GM19035 (cell line): ENCODE measurements around the gene ALX4.
A peak's percentile ranks its signal among the peaks of the same experiment; 100 is the strongest.

Experiments used
- ATAC-seq: cut with Tn5 transposase; IDR thresholded peaks from one replicate; pipeline ENCODE4 v1.9.1; 2021; ENCODE audit not compliant: unreplicated experiment

The ALX4 gene

DNA sequence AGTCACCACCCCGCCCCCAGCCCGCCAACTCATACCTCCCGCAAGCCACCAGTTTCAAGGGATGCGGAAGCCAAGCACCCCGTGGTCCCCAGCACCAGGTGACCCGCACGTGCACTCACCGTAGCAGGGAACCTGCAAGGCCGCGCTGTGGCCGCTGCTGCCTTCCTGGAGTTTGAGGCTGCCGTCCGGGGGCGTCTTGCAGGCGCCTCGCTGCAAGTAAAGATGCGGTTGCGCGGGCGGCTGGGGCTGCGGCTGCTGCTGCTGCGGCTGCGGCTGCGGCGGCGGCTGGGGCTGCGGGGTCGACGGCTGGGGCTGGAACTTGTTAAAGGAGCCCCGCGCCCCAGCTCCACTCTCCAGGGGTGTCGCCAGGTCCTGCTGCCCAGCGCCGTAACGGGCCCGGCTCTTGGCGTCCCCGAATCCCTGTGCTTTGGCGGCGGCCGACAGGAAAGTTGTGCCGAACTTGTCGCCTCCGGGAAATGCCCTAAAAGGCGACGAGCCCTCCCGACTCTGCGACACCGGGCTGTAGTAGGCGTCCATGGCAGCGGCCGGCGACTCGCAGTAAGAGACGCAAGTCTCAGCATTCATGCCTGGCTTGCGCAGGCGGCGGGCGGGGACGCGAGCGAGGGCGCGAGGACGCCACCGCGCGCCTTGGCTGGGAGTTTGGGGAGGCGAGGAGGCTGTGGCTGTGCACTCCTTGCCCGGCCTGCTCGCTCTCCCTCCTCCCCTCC, at the start of gene ALX4:
TSS of gene ALX4 (minus strand) at position 662 of the 728 bp plus-strand sequence. CDS start at position 585, 77 bp downstream.
- no peak for ATAC-seq

DNA sequence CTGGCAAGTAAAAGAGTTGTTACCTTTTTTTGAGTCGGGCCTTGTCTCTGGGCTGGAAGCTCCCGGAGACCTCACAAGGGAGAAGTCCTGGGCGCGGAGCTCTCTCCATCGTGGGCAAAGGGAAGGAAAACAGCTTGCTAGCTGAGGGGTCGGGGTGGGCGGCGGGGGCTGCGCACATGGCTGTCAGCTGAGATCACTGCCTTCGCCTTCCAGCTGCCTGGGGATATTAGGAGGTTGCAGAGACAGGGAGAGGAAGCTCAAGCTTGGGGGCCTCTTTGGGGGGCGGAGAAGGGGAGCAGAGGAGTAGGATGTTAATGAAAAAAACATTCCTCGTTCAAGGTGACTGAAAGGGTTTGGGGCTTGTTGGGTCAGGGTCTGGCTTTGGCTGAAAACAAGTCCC, 49.2 kb upstream of the ALX4 start:
- ATAC-seq, result no peak

DNA sequence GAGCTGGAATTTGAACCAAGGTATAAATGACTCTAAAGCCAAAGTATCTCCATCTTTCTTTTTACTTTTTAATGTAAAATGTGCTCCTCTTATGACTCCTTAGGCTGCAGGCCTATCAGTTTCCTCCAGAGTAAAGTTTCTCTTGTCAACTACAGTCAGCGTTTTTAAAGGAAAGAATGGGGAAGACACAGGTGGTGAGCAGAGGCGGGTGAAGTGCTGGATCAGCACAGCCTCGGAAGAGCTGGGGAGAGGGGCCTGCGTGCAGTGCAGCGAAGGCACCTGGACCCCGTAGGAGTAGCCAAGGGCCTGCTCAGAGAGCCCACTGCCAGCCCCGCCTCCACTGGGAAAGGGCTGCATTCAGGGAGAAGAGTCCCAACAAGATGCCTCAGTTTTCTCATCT, 48.8 kb upstream of the ALX4 start:
- ATAC-seq, result no peak

DNA sequence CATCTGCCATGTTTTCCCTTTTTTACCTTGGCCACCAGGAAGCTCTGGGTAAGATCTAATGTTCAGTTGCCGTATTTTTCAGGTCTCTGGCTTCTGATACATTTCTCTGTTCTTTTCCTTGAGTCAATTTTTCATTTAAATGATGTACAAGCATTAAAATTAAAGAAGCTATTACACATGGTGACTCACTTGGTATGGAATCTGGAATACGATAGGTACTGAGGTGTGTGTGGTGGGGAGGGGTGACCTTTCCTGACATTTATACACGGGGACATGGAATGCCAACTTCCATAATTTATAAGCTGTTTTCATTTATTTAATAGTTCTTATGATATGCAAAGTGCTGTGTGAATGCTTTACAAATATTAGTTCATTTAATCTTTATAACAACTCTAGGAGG, 47.8 kb upstream of the ALX4 start:
- no peak for ATAC-seq

DNA sequence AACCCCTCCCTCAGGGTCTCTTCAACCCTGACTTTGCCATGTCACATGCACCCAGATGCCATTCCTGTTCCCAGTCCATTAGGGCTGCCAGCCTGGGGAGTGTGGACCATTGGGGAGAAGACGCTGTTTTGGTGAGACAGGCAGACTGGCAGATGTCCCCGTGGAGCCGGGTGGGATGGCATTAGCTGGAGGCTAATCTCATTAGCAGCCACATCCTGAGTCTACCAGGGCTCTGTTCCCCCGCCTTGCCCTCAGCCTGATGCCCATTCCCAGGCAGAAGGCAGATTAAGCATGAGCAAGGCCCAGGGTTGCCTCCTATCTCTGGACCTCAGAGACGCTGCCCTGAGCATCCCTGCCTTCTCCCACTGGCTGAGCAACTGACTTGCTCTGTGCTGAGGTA, 46.4 kb upstream of the ALX4 start:
- no peak for ATAC-seq

DNA sequence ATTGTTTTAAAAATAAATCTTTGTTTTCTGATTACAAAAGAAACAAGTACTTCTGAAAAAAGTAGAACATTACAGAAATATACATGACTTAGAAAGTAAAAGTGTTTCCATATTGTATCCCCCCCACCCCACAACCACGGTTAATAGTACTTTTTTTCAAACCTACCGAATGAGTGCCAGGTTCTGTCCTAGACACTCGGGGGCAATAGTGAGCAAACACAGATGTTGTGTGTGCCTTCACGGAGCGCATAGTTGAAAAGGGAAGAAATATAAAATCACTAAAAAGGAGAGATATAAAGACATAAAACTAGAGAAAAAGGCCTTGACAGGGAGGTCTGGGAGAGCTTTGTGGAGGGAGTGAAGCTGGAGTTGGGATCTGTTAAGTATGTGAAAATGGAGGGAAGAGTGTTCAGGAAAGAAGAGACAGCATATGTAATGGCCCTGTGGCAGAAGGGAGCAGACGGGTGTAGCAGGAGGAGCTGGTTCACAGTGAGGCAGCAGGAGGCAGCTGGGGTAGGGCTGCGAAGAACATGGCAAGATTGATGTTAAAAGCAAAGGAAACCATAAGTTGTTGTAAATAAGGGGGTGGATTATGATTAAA, 42.1 kb upstream of the ALX4 start:
- ATAC-seq, result no peak

DNA sequence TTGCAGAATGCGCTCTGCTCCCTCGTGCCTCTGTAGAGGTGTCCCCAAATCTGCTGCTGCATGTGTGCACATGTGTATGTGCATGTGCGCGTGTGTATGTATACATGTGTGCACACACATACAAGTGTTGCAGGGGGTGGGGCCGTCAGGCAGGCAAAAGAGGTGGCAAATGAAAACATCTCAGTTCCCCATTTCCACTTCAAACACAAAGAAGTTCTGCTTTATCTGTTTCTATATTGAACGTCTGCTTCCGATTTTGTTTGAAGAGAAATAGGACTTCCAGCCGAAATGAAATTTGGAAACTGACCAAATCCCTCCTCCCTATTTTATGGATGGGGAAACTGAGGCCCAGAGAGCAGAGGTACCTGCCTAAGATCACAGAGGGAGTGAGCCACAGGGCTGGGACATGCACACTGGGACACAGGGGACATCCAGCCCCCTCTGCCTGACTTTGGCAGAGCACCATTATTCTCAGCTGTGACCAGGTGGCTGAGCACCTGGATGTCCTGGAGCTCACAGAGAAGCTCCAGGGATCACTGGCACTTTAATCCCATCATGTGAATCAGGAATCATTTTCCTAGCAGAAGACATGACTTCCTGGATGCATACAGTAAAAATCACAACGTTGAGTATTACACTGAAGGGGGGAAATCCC, 41.2 kb upstream of the ALX4 start:
- ATAC-seq, result peak; percentile 78

DNA sequence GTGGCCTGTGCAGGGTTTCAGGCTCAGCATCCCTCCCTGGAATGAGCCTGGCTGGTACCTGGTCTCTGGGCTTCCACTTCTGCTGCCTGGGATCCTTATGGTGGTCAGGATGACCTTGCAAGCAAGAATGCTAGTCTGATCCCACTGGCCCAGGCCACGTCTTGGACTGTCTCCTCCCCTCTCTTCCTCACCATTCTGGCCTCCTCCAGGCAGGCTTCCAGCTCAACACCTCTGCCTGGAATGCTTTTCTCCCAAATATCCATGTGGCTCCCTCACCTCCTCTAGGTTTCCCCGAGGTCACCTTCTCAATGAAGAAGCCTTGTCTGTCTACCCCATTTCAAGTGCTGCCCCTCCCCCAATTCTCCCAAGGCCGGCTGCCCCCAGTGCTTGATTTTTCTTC, 39.4 kb upstream of the ALX4 start:
- no peak for ATAC-seq

DNA sequence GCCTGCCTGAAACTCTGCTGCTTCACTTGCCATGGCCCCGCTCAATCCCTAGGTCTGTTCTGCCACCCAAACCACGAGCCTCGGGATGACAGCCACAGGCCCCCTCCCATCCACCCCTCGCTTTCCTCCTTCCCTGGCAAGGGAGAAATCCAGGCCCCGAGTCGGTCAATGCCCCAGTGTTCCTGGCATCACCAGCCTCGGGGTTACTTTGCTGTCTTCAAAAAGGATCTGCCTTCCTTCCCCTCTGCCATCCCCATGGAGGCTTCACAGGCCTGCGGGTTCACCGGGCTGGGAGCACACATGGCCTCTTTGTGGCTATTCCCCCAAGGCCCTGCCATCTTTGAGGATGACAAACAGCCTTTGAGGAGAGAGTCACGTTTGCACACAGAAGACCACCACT, 38.8 kb upstream of the ALX4 start:
- no peak for ATAC-seq

DNA sequence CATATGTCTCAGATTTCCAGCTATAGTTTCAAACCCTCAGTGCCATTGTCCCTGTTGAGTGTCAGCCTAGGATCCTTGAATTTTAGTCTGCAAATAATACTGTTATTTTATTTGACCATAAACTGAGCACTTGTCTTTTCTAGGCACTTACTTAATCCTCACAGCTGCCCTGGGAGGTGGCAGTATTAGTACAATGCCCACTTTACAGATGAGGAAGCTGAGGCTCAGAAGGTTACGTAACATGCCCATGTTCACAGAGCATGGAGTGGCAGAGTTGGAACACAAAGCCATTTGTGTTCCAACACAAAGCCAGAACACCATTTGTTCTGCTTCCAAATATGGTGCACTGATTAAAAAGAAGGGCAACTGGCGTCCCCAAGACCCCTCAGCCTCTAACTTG, 38.2 kb upstream of the ALX4 start:
- ATAC-seq, result no peak

DNA sequence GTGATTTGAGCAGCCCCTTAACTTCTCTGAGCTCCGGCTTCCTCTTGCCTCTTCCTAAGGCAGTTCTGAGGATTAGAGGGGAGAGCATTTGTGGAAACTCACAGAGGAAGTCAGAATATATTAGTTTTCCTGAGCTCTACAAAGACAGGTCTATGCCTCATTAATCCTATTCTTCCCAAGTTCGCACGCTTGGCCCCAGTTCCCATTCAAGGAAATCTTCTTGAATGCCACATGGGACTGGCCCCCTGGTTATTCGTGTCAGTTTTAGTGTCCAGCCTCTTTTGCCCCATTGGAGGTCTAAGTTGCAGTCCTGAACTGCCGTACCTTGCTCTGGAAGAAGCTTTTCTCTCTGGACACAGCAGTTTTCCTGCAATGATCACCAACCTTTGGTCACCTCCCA, 37.6 kb upstream of the ALX4 start:
- no peak for ATAC-seq

DNA sequence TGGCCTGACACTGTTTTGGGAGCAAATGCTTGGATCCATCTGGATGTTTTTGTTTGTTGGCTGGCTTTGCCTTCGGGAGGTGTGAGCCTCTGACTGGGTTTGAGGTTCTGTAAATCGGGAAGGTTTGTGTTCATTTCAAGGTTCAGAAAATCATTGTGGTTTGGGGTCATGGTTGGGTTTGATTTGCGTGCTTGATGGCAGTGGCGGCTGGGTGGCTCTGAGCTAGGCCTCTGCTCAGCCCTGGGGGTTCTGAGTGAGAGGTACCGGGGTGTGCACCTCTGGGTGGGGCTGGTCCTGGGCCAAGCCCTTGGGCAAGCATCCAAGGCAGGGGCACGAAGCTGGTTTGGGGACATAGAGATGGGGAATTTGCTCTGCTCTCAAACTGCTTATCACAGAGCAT, 37.0 kb upstream of the ALX4 start:
- ATAC-seq, result no peak

DNA sequence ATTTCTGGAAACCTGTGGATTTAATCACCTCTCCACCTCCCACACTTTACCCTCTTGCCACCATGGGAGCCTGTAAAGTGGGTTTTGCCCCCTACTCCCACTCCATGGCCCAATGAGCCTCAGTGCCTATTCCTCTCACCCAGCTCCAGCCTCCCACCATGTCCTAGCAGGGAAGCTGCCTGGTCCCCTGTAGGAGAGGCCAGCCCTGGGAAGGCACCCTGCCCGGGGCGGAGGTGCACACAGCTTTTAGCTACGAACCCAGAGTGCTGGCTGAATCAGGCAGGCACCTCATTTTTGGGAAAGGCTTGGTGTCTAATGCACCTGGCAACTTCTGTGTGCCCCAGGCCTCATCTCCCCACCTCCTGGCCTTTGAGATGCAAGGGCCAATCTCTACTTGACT, 35.8 kb upstream of the ALX4 start:
- no peak for ATAC-seq

DNA sequence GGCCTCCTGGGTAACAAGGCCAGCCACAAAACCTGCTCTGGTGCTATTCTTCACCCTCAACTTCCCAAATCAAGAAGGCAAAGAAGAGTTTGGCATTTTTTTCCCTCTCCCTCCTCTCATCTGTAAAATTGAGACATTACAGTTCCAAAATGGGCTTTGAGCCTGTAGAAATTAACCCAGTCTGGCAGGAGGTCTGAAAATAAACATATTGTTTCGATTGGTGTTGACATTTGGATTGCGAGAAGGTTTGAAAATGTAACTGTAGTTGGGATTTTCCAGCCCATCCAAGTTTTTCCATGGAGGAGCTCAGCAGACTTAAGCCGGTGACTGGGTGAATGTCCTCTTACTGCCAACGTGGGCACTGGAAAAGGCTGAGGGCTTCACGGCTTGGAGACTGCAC, 35.0 kb upstream of the ALX4 start:
- ATAC-seq, result no peak

DNA sequence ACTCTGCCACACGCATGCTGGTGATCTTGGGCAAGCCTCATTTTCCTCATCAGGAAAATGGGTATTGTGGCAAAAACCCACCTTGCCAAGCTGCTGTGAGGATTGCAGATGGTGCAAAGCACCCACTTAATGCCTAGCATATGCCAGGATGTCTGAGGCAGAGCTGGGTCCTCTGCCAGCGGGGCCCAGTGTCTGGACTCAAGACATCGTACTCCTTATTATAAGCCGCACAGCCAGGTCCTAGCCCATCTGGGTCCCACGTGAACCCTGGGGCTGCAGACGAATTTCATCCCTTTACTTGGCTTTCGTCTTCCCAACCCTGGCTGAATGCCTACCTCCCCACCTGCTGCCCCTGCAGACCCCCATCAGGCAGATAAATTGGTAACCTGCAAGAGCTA, 34.5 kb upstream of the ALX4 start:
- ATAC-seq, result no peak

DNA sequence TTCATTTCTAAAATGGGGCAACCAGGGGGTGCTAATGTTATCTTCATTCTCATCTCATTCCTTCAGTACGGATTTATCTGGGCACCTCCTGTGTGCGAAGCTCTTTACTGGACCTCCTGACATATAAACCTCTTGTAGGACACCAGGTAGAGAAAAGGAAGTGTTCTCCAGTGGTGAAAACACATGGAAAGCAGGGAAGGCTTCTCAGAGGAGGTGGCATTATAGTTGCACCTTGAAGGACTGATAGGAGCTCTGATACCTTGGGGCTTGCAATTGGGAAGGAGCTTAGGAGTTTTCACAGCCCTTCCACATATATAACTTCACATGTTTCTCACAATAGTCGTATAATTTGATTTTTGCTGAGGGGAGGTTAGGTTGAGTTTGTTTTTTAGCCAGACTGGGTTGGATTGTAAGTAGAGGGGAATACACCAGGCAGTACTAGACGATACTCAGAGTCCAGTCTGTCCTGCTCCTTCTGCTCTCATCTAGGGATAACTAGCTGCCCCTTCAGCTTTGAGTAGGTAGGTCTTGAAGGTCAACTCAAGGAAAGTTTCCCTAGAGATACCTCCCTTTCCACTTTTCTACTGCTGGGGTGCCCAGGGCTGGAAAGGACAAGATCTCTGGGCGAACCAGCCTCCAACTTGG, 34.0 kb upstream of the ALX4 start:
- no peak for ATAC-seq

DNA sequence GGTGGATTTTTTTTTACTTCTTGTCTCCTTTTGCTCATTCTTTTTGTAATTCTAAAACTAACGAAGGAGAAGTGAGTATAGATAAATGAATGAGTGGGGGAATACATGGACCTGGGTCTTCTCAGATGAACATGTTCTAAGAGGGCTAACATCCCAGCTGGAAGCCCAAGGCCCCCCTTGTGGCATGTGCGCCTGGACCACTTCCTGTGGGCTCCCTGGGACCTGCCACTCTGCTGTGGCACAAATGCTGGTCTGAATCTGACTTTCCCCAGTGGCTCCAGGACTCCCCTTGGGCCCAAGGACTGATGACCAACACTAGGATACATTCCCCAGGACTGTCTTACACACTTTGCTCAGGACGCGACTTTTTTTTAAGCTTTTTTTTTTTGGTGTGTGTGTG, 32.7 kb upstream of the ALX4 start:
- no peak for ATAC-seq

DNA sequence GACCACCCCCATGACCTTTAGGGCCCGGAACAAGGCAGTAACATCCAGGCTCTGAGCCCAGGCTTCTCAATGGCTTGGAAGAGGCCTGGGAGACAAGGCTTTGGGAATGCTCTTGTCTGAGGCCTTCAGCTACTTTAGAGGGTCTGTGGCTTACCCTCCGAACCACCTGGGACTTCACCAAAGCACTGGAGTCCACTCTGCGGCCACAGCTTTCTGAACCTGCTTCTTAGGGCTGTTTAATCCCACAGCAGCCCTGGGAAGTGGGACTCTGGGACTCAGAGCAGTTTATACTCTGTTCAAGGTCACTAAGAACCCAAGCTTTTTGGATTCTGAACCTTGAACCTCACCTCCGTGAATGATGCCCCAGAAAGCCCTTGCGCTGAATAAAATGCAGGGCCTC, 30.7 kb upstream of the ALX4 start:
- ATAC-seq, result no peak

DNA sequence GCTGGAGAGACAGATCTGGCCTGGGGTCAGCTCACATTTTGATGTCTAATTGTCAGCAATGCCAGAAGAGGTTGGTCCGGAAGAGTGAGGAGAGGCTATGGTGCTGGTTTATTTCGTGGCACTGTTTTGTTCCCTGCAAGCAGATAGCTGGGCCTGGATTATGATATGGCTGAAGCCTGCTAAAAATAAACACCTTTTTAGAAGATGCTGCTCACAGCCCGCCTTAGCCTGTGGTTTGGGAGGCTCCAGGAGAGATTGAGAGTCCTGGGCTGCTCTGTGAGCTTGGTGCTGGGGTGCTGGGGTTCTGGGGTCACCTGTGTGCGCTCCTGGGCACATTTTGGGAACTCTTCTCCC, 29.6 kb upstream of the ALX4 start:
- no peak for ATAC-seq

DNA sequence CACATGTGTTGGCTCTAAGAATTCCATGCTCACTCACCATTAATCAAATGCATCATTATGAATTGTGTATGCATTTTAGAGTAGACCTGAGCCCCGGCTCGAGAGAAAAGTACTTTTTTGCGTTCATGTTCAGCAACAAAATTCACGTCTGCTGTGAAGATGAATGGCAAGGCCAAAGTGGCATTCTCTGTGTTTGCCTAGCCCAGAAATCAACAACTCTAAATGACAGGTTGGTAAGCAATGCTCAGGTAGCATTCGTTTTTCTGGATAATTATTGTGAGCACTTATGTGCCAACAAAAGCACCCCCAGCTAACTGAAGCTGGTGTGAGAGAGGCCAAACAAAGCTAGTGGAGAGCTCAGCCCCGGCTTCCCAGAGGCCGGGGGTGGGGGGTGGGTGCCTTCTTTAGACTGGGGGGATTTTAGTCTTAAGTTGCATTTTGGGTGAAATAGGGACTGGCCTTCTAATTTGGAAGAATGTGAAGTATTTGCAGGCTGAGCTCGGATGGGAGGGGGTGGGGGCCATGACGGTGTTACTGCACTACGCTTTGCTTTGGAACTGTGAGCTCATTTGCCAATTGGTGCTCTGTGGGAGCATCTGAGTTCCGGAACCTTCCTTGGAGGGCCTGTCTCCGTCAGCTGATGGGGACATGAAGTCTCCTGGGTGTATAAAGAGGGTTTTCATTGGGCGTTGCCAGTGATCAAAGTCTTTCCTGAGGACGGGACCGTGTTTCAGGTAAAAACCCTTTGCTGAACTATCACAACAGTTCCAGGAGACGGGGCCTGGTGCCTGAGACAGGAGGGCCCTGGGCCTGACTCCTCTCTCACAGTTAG, 29.0 kb upstream of the ALX4 start:
- no peak for ATAC-seq

DNA sequence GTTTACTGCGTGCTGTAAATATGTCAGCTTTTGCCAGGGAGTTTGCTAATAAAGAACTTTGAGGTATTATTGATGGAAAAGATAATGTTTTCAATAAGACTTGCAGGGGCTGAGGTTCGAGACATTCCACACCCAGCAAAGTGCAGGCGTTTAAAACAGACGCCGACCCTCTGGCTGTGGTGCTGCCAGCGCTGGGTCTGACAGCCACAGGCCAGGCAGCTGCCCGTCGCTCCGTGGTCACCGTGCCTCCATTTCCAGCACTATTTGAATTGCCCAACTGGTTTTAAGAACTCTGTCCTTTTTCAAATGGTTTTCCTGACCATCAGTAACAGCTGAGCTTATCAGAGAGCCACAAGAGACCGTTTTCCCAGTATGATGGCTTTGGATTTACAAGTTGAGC, 28.1 kb upstream of the ALX4 start:
- ATAC-seq, result no peak
